Astrocyte (in vitro differentiated cells and primary cell): Measurements from ENCODE around the gene CDK11A. TPM values are rescaled to one million over a fixed set of nuclear protein-coding genes. Genes with fewer than 3 reads are reported as not detected.

Experiments
- DNase-seq: peaks from one replicate; pipeline ENCODE4 v3.0.0-alpha.2; 2010; ENCODE audit warnings: low read depth
- FAIRE-seq: peaks from 2 replicates; lab custom pipeline; 2011; peaks lifted over from hg19 to GRCh38; lab: Jason Lieb, UNC
- H2AFZ ChIP-seq: 2 replicates; pipeline ENCODE4 v1.6.0; 2012; ENCODE audit warnings: low read depth, low read length, inconsistent platforms
- H3K27ac ChIP-seq: 2 replicates; pipeline ENCODE4 v1.5.1; 2011; ENCODE audit warnings: low read depth, low read length, inconsistent platforms
- H3K27me3 ChIP-seq: 2 replicates; pipeline ENCODE4 v1.6.0; 2011; ENCODE audit warnings: low read length, inconsistent platforms; ENCODE audit not compliant: insufficient read depth
- H3K36me3 ChIP-seq: 2 replicates; pipeline ENCODE4 v1.5.1; 2011; ENCODE audit warnings: low read length, inconsistent platforms; ENCODE audit not compliant: insufficient read depth
- H3K4me1 ChIP-seq: 2 replicates; pipeline ENCODE4 v1.5.1; 2011; ENCODE audit warnings: low read length, inconsistent platforms; ENCODE audit not compliant: insufficient read depth
- H3K4me2 ChIP-seq: 2 replicates; pipeline ENCODE4 v1.6.0; 2012; ENCODE audit warnings: low read length, inconsistent platforms
- H3K4me3 ChIP-seq: 2 replicates; pipeline ENCODE4 v1.5.1; 2011; ENCODE audit warnings: low read depth, mild to moderate bottlenecking, low read length, inconsistent platforms; ENCODE audit not compliant: insufficient read depth
- H3K79me2 ChIP-seq: 2 replicates; pipeline ENCODE4 v1.6.0; 2012; ENCODE audit warnings: mild to moderate bottlenecking, low read length, inconsistent platforms; ENCODE audit not compliant: insufficient read depth
- H3K9ac ChIP-seq: 2 replicates; pipeline ENCODE4 v1.6.0; 2012; ENCODE audit warnings: mild to moderate bottlenecking, low read length, inconsistent platforms
- H3K9me3 ChIP-seq: 2 replicates; pipeline ENCODE4 v1.5.1; 2012; ENCODE audit warnings: low read depth, mild to moderate bottlenecking, low read length, inconsistent platforms; ENCODE audit not compliant: insufficient read depth
- H4K20me1 ChIP-seq: 2 replicates; pipeline ENCODE4 v1.6.0; 2012; ENCODE audit warnings: low read length, inconsistent platforms; ENCODE audit not compliant: insufficient read depth
- H3K27ac Mint-ChIP-seq: one replicate; pipeline ENCODE4 v1.8.0; 2021; ENCODE audit warnings: mild to moderate bottlenecking, mixed read lengths; ENCODE audit not compliant: unreplicated experiment
- H3K27me3 Mint-ChIP-seq: one replicate; pipeline ENCODE4 v1.8.0; 2021; ENCODE audit warnings: low read depth, mixed read lengths; ENCODE audit not compliant: unreplicated experiment
- H3K36me3 Mint-ChIP-seq: one replicate; pipeline ENCODE4 v1.8.0; 2021; ENCODE audit warnings: low read depth, mixed read lengths; ENCODE audit not compliant: unreplicated experiment
- H3K4me1 Mint-ChIP-seq: one replicate; pipeline ENCODE4 v1.8.0; 2021; ENCODE audit warnings: low read depth, mixed read lengths; ENCODE audit not compliant: unreplicated experiment
- H3K4me3 Mint-ChIP-seq: one replicate; pipeline ENCODE4 v1.8.0; 2021; ENCODE audit warnings: mild to moderate bottlenecking, moderate library complexity, mixed read lengths; ENCODE audit not compliant: unreplicated experiment
- H3K9me3 Mint-ChIP-seq: one replicate; pipeline ENCODE4 v1.8.0; 2021; ENCODE audit warnings: mild to moderate bottlenecking, mixed read lengths; ENCODE audit not compliant: unreplicated experiment
- EZH2 ChIP-seq: IDR thresholded peaks from 2 replicates; pipeline ENCODE4 v1.6.1; 2012; ENCODE audit warnings: mild to moderate bottlenecking, low read length, inconsistent platforms; ENCODE audit not compliant: insufficient read depth
- total RNA-seq: library from RNA; stranded (reverse); gene quantifications from 2 replicates; pipeline ENCODE4 v1.2.1, GENCODE V29; 2021
- TF ChIP-seq, protein P1 (sequence below): IDR thresholded peaks from 2 replicates; pipeline ENCODE4 v1.5.1; 2011; ENCODE audit warnings: low read depth, mild to moderate bottlenecking, inconsistent platforms, low read length, moderate library complexity; ENCODE audit not compliant: insufficient read depth

The CDK11A gene
- total RNA-seq, 1 donor from 2014 or later = 30.3 TPM

DNA sequence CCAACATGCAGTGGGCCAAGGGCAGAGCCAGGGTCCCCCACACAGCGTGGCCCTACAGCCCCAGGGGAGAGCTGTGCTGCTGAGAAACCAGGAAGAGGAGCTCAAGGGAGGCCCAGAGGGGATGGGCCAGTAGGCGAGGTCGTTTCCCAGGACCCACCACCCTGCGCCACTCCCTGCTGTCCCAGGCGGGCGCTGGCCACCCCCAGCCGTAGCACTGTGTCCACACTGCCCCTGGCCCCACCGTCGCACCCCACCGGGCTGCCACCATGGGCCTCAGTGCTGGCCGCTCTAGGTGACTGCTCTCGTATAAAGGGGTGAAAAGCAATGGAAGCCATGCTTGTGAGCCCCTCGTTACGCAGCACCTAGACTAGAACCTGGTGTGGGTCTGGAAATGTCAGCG, 31.7 kb upstream of the CDK11A start:
- Histone ChIP-seq H3K27me3 (no peaks in the 10 kb centered on the region), H3K9me3 (no peaks in the 10 kb centered on the region), H3K79me2 (peaks cover 27% of the 10 kb centered on the region), H3K4me1 (no peaks in the 10 kb centered on the region), H3K27ac (no peak overlapping the region), H3K4me3 (no peak overlapping the region), H4K20me1 (peaks cover 17% of the 10 kb centered on the region), H3K4me2 (no peak overlapping the region), H3K9ac (no peak overlapping the region), H3K36me3 (peaks cover 6% of the 10 kb centered on the region), H2AFZ (no peak overlapping the region)
- H3K4me3 Mint-ChIP-seq = no peak overlapping the region
- H3K27me3 Mint-ChIP-seq = no peaks in the 10 kb centered on the region
- H3K4me1 Mint-ChIP-seq = no peaks in the 10 kb centered on the region
- TF ChIP-seq, protein P1, sequence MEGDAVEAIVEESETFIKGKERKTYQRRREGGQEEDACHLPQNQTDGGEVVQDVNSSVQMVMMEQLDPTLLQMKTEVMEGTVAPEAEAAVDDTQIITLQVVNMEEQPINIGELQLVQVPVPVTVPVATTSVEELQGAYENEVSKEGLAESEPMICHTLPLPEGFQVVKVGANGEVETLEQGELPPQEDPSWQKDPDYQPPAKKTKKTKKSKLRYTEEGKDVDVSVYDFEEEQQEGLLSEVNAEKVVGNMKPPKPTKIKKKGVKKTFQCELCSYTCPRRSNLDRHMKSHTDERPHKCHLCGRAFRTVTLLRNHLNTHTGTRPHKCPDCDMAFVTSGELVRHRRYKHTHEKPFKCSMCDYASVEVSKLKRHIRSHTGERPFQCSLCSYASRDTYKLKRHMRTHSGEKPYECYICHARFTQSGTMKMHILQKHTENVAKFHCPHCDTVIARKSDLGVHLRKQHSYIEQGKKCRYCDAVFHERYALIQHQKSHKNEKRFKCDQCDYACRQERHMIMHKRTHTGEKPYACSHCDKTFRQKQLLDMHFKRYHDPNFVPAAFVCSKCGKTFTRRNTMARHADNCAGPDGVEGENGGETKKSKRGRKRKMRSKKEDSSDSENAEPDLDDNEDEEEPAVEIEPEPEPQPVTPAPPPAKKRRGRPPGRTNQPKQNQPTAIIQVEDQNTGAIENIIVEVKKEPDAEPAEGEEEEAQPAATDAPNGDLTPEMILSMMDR = no peak
- no peak for TF ChIP-seq EZH2
- DNase-seq (no peak), FAIRE-seq (no peak)
- no peaks in the 10 kb centered on the region for H3K9me3 Mint-ChIP-seq
- no peak overlapping the region for H3K27ac Mint-ChIP-seq
- peaks cover 19% of the 10 kb centered on the region for H3K36me3 Mint-ChIP-seq

DNA sequence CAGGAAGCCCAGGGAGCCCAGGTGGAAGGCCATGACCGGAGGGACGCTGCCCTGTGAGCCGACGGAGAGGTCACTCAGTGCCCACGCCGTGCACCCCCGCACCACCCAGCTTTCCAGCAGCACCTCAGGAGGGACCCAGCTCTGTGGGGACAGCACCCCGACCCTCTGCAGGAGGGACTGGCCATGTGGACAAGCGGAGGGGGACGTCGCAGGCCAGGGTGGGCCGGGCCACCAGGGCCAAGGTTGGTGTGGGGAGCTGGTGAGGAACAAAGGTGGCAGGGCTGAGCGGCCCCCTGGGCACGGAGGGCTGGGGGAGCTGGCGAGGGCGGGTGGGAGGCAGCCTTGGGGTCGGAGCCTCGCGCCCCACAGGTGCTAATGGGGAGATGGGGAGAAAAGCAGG, 31.3 kb upstream of the CDK11A start:
- no peak overlapping the region for H2AFZ ChIP-seq
- no peaks in the 10 kb centered on the region for H3K4me1 ChIP-seq
- H3K27ac ChIP-seq = no peak overlapping the region
- DNase-seq (no peak), FAIRE-seq (no peak)
- H3K36me3 ChIP-seq = peaks cover 4% of the 10 kb centered on the region
- peaks cover 19% of the 10 kb centered on the region for H3K36me3 Mint-ChIP-seq
- H3K4me3 ChIP-seq = no peak overlapping the region
- H3K9me3 Mint-ChIP-seq = no peaks in the 10 kb centered on the region
- no peaks in the 10 kb centered on the region for H3K4me1 Mint-ChIP-seq
- H3K27ac Mint-ChIP-seq = no peak overlapping the region
- no peak overlapping the region for H3K9ac ChIP-seq
- peaks cover 27% of the 10 kb centered on the region for H3K79me2 ChIP-seq
- H4K20me1 ChIP-seq = peaks cover 17% of the 10 kb centered on the region
- no peaks in the 10 kb centered on the region for H3K27me3 ChIP-seq
- H3K4me3 Mint-ChIP-seq = no peak overlapping the region
- no peaks in the 10 kb centered on the region for H3K9me3 ChIP-seq
- TF ChIP-seq, protein P1 = no peak
- TF ChIP-seq EZH2 = no peak
- no peak overlapping the region for H3K4me2 ChIP-seq
- no peaks in the 10 kb centered on the region for H3K27me3 Mint-ChIP-seq

DNA sequence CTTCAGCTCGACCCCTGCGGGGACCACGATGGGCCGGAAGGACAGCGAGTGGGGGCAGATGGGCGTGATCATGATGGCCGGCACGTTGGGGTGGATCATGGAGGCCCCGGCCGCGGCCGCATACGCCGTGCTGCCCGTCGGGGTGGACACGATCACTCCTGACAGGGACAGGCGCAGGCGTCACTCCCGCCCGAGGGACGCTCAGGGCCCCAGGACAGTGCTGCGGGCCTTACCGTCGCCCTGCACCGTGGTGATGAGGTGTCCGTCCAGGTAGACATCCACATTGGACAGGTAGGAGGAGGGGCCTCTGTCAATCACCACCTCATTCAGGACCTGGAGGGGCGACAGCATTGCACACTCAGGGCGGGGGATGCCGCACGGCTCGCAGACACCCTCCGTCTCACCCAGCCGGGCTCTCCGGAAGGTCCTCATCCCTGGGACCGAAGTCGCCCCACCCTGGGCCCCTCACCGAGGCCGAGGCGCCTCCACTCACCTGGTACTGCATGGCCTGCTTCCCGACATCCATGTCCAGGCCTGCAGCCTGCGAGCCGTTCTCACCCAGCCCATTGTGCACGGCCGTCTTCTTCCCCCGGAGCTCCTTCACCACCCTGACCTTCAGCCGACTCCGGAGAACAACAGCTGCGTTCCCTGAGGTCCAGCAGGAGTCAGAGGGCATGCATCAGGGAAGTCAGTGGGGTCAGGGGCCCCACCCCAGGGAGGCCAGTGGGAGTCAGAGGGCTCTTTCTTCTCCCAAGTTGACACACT, 30.1 kb upstream of the CDK11A start:
- Mint-ChIP-seq H3K9me3 (no peaks in the 10 kb centered on the region), H3K4me1 (no peaks in the 10 kb centered on the region), H3K4me3 (no peak overlapping the region), H3K27me3 (no peaks in the 10 kb centered on the region), H3K36me3 (peaks cover 18% of the 10 kb centered on the region), H3K27ac (no peak overlapping the region)
- Histone ChIP-seq H4K20me1 (peaks cover 17% of the 10 kb centered on the region), H3K9me3 (no peaks in the 10 kb centered on the region), H3K4me1 (no peaks in the 10 kb centered on the region), H3K79me2 (peaks cover 15% of the 10 kb centered on the region), H3K9ac (no peak overlapping the region), H3K4me2 (no peak overlapping the region), H3K4me3 (no peak overlapping the region), H3K27ac (no peak overlapping the region), H3K36me3 (peaks cover 4% of the 10 kb centered on the region), H3K27me3 (no peaks in the 10 kb centered on the region), H2AFZ (no peak overlapping the region)
- FAIRE-seq = no peak
- TF ChIP-seq, protein P1 = no peak
- no peak for DNase-seq
